Cardiac fibroblast (primary cell): ENCODE data around the gene ITPR2.
A peak's percentile ranks its signal among the peaks of the same experiment; 100 is the strongest.

Experiments
- DNase-seq, 2 donors: peaks; one replicate each; pipeline versions ENCODE4 v3.0.0 to v3.0.0-alpha.2; 2010; ENCODE audit warnings: low read depth in 2 of 2
- H3K4me3 ChIP-seq, 2 donors: replicated peaks in 1 of 2; 1 replicate in 1 of 2; 2 replicates in 1 of 2; pipeline ENCODE4 v1.5.1; 2011; ENCODE audit warnings: low read depth in 2 of 2, low read length in 2 of 2, mild to moderate bottlenecking in 2 of 2, moderate library complexity in 1 of 2
- CTCF ChIP-seq: IDR thresholded peaks from one replicate; pipeline ENCODE4 v1.5.1; 2011; ENCODE audit warnings: low read depth, mild to moderate bottlenecking, low read length, inconsistent platforms

ITPR2 gene

GRCh38 chr12:26740991-26741390 lies 92.0 kb downstream of the ITPR2 start:
- peak in 1 of 2 donors; percentile 22 for DNase-seq
- H3K4me3 ChIP-seq, result no peak overlapping the region
- TF ChIP-seq CTCF, result no peak

- H3K4me3 ChIP-seq, result no peak overlapping the region
- DNase-seq, result no peak
- TF ChIP-seq CTCF, result no peak
Measured at GRCh38 chr12:26740348-26740747, 92.6 kb downstream of the ITPR2 start.

- no peak overlapping the region for H3K4me3 ChIP-seq
- no peak for DNase-seq
- no peak for TF ChIP-seq CTCF
Measured at GRCh38 chr12:26737487-26738030, 95.4 kb downstream of the ITPR2 start.

GRCh38 chr12:26736563-26737486 lies 96.2 kb downstream of the ITPR2 start:
- H3K4me3 ChIP-seq, result no peak overlapping the region
- peak; percentile 21 to 75 for DNase-seq

GRCh38 chr12:26735249-26735639 lies 97.8 kb downstream of the ITPR2 start:
- no peak for DNase-seq
- TF ChIP-seq CTCF, result no peak

More at GRCh38 chr12:26736563-26737486, 96.2 kb downstream of the ITPR2 start:
- TF ChIP-seq CTCF, result no peak

GRCh38 chr12:26734510-26735248 lies 98.3 kb downstream of the ITPR2 start:
- H3K4me3 ChIP-seq, result no peak overlapping the region
- DNase-seq, result no peak
- no peak for TF ChIP-seq CTCF

More at GRCh38 chr12:26735249-26735639, 97.8 kb downstream of the ITPR2 start:
- no peak overlapping the region for H3K4me3 ChIP-seq
